ENCODE measurements around the gene CAPN5. TPM values are rescaled to one million over a fixed set of nuclear protein-coding genes. Genes with fewer than 3 reads are reported as not detected.

CAPN5 gene
- total and polyA plus RNA-seq, 2 experiments from 2014 or later, result 25.2 to 28.8 TPM

DNA sequence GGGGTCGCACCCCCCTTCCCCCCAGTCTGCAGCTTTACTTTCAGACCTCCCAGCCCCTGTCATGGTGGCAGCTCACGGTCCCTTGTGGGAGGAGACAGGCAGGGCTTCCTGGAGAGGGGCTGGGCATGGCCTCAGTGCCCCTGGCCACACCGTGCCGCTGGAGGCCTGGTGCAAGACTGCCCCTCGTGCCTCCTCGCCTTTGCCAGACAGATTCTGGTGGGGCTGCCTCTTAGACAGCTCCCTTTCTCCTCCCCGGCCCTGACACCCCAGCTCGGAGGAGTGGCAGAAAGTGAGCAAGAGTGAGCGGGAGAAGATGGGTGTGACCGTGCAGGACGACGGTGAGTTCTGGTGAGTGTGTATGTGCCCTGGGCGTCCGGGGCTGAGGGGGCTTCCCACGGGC is 49.2 kb downstream of the CAPN5 start:
- DNase-seq (ENCODE audit: low spot score), result no peak
- H3K9me2 ChIP-seq (replicated peaks; ENCODE audit: insufficient read depth), result no peaks in the 10 kb centered on the region
- H3K4me3 ChIP-seq, result no peak overlapping the region
- H3K36me3 ChIP-seq (replicated peaks; ENCODE audit: insufficient read depth, low read depth), result no peaks in the 10 kb centered on the region
- H3K4me2 ChIP-seq, result no peak overlapping the region
- no peaks in the 10 kb centered on the region for H3K27me3 ChIP-seq
- 94% methylated on average over 15 of the region's 15 CpGs for WGBS (ENCODE audit: low lambda C conversion rate, missing lambda C conversion rate)
- H3K9me3 ChIP-seq (ENCODE audit: low read depth), result no peaks in the 10 kb centered on the region
- H2AFZ ChIP-seq, result no peak overlapping the region
- no peaks in the 10 kb centered on the region for H4K20me1 ChIP-seq (ENCODE audit: insufficient read depth, poor library complexity, severe bottlenecking)
- no peaks in the 10 kb centered on the region for H3K79me2 ChIP-seq
- H3K27ac ChIP-seq, result no peak overlapping the region
- no peaks in the 10 kb centered on the region for H3K4me1 ChIP-seq (ENCODE audit: insufficient read depth)
- TF ChIP-seq EZH2phosphoT487 (IDR thresholded peaks at IDR 0.05; ENCODE audit: low read depth, severe bottlenecking, unreplicated experiment), result no peak
- TF ChIP-seq CTCF (IDR thresholded peaks at IDR 0.05; ENCODE audit: poor library complexity), result no peak

DNA sequence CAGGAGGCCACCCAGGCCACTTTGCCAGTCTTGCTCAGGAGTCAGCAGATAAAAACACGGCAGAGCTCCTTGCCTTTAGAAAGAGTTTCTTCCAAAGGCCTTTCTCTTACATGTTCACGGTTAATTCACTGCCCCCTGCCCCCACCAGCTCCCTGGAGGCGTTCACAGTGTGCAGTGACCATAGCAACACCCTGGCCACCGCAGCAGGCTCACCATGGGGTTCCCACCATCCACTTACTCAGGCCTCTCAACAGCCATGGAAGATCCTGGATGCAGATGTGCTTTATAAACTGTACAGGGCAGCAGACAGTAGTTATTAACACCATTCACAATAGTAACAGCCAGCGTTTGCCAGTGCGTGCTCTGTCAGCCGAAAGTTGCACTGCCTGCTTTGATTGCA is 50.7 kb downstream of the CAPN5 start:
- H2AFZ ChIP-seq, result no peak overlapping the region
- no peak for DNase-seq (ENCODE audit: low spot score)
- H3K27me3 ChIP-seq, result no peaks in the 10 kb centered on the region
- no peaks in the 10 kb centered on the region for H3K79me2 ChIP-seq
- TF ChIP-seq EZH2phosphoT487 (IDR thresholded peaks at IDR 0.05; ENCODE audit: low read depth, severe bottlenecking, unreplicated experiment) (no peak), EZH2 (IDR thresholded peaks at IDR 0.05; ENCODE audit: borderline replicate concordance) (no peak), CTCF (IDR thresholded peaks at IDR 0.05; ENCODE audit: poor library complexity) (no peak)
- no peaks in the 10 kb centered on the region for H3K4me1 ChIP-seq (ENCODE audit: insufficient read depth)
- H3K36me3 ChIP-seq (replicated peaks; ENCODE audit: insufficient read depth, low read depth), result no peaks in the 10 kb centered on the region
- 84% methylated on average over 7 of the region's 7 CpGs for WGBS (ENCODE audit: low lambda C conversion rate, missing lambda C conversion rate)
- H4K20me1 ChIP-seq (ENCODE audit: insufficient read depth, poor library complexity, severe bottlenecking), result no peaks in the 10 kb centered on the region
- H3K4me3 ChIP-seq, result no peak overlapping the region
- H3K9me2 ChIP-seq (replicated peaks; ENCODE audit: insufficient read depth), result no peaks in the 10 kb centered on the region
- H3K4me2 ChIP-seq, result no peak overlapping the region
- no peaks in the 10 kb centered on the region for H3K9me3 ChIP-seq (ENCODE audit: low read depth)
- H3K27ac ChIP-seq, result no peak overlapping the region

DNA sequence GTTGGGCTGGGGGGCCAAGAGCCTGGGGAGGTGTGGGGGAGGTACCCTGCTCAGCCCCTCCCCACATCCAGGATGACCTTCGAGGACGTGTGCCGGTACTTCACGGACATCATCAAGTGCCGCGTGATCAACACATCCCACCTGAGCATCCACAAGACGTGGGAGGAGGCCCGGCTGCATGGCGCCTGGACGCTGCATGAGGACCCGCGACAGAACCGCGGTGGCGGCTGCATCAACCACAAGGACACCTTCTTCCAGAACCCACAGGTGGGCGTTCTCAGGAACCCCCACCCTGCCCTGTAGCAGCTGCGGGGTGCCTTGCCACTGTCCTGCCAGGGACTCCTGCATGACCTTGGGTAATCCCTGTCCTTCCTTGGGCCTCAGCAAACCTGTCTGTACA is 51.3 kb downstream of the CAPN5 start:
- H3K27me3 ChIP-seq, result no peaks in the 10 kb centered on the region
- no peak for DNase-seq (ENCODE audit: low spot score)
- no peaks in the 10 kb centered on the region for H4K20me1 ChIP-seq (ENCODE audit: insufficient read depth, poor library complexity, severe bottlenecking)
- no peaks in the 10 kb centered on the region for H3K79me2 ChIP-seq
- H3K4me3 ChIP-seq, result no peak overlapping the region
- no peak overlapping the region for H3K4me2 ChIP-seq
- H3K36me3 ChIP-seq (replicated peaks; ENCODE audit: insufficient read depth, low read depth), result no peaks in the 10 kb centered on the region
- no peaks in the 10 kb centered on the region for H3K4me1 ChIP-seq (ENCODE audit: insufficient read depth)
- no peak overlapping the region for H2AFZ ChIP-seq
- no peaks in the 10 kb centered on the region for H3K9me3 ChIP-seq (ENCODE audit: low read depth)
- WGBS (ENCODE audit: low lambda C conversion rate, missing lambda C conversion rate), result 93% methylated on average over 12 of the region's 17 CpGs
- TF ChIP-seq CTCF (IDR thresholded peaks at IDR 0.05; ENCODE audit: poor library complexity) (no peak), EZH2 (IDR thresholded peaks at IDR 0.05; ENCODE audit: borderline replicate concordance) (no peak), EZH2phosphoT487 (IDR thresholded peaks at IDR 0.05; ENCODE audit: low read depth, severe bottlenecking, unreplicated experiment) (no peak)
- no peaks in the 10 kb centered on the region for H3K9me2 ChIP-seq (replicated peaks; ENCODE audit: insufficient read depth)
- H3K27ac ChIP-seq, result no peak overlapping the region

DNA sequence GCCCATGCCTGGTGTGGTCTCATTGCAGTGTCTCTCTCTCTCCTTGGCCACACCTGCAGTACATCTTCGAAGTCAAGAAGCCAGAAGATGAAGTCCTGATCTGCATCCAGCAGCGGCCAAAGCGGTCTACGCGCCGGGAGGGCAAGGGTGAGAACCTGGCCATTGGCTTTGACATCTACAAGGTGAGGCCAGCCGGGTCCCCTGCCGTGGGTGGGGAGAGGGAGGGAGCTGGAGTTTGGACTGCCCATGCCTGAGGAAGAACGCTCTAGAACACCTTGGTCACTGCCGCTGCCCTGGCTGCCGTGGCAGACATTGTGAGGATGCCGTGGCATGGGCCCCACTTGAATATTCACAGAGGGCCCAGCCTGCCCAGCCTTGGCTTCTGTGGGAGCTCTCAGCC is 52.2 kb downstream of the CAPN5 start:
- H3K9me3 ChIP-seq (ENCODE audit: low read depth), result no peaks in the 10 kb centered on the region
- 93% methylated on average over 12 of the region's 12 CpGs for WGBS (ENCODE audit: low lambda C conversion rate, missing lambda C conversion rate)

More for the DNA sequence above, 52.2 kb downstream of the CAPN5 start:
- H3K27ac ChIP-seq, result no peak overlapping the region
- TF ChIP-seq EZH2 (IDR thresholded peaks at IDR 0.05; ENCODE audit: borderline replicate concordance), result no peak
- no peak for TF ChIP-seq CTCF (IDR thresholded peaks at IDR 0.05; ENCODE audit: poor library complexity)
- TF ChIP-seq EZH2phosphoT487 (IDR thresholded peaks at IDR 0.05; ENCODE audit: low read depth, severe bottlenecking, unreplicated experiment), result no peak
- H2AFZ ChIP-seq, result no peak overlapping the region
- H3K4me1 ChIP-seq (ENCODE audit: insufficient read depth), result no peaks in the 10 kb centered on the region
- H4K20me1 ChIP-seq (ENCODE audit: insufficient read depth, poor library complexity, severe bottlenecking), result no peaks in the 10 kb centered on the region
- no peaks in the 10 kb centered on the region for H3K79me2 ChIP-seq
- H3K4me3 ChIP-seq, result no peak overlapping the region
- no peaks in the 10 kb centered on the region for H3K27me3 ChIP-seq
- no peaks in the 10 kb centered on the region for H3K9me2 ChIP-seq (replicated peaks; ENCODE audit: insufficient read depth)
- no peaks in the 10 kb centered on the region for H3K36me3 ChIP-seq (replicated peaks; ENCODE audit: insufficient read depth, low read depth)
- no peak for DNase-seq (ENCODE audit: low spot score)
- no peak overlapping the region for H3K4me2 ChIP-seq
